NOMO-1 treated with dmso at 0.1 percent for 144 hours (cell line): ENCODE results near the gene MAP7D1.
"Not testable (repeated sequence)": the region's sequence is repeated elsewhere in the genome, so short reads cannot be mapped to it uniquely, and the experiment has no call there.

ENCODE experiments used
- DNase-seq: peaks from one replicate; lab custom pipeline; 2025; ENCODE audit not compliant: unreplicated experiment; lab: John Stamatoyannopoulos, UW

MAP7D1 gene

DNA sequence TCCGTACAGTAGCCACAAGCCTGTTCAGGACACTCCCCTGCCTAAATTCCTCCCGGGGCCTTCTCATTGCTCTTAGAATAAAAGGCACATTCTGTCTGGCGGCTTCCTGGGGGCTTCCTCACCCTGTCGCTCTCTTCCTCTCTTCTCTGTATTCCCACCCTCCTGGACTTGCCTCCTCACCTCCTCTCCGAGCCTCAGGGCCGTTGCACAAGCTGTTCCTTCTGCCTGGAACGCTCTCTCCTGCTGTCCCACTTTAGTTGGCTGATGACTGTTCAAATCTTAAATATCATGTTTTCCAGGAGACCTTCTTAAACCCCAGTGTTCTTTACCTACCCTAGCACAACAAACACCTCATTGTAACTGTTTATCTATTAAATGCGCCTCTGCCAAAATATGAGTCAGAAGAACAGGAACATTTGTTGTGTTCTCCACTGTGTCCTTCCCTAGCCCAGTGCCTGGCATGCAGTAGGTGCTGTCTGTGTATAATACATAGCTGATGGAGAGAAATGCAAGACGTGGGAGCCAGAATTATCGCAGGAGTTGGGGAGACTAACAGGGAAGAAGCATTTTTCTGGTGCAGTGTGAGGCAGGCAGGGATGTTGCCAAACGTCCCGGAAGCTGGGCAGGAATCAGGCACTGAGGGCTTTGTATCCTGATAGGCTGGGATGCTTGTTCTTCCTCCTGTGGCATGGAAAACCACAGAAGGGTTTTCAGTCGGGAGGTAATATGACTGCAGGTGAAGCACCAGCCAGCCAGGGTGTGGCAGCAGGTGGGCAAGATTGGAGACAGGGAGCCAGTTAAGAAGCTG, 44.2 kb downstream of the MAP7D1 start:
- no peak for DNase-seq

DNA sequence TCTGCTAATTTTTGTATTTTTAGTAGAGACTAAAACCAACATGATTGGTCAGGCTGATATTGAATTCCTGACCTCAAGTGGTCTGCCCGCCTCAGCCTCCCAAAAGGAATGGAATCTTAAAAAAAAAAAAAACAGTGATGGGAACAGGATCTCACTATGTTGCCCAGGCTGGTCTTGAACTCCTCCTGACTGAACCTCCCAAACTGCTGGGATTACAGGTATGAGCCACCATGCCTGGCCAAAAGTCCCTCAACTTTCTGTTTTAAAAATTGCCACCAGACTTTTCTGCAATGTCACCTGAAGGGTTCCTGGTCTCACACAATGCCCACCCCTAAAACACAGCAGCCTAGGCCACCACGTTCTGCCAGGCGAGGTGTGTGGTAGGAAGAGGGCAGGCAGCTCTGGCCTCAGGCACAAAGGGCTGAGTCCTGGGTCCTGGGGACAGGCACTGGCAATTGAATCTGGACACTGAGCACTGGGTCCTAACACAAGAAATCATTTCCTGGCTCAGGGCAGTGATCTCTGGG, 47.1 kb downstream of the MAP7D1 start:
- DNase-seq: no peak

DNA sequence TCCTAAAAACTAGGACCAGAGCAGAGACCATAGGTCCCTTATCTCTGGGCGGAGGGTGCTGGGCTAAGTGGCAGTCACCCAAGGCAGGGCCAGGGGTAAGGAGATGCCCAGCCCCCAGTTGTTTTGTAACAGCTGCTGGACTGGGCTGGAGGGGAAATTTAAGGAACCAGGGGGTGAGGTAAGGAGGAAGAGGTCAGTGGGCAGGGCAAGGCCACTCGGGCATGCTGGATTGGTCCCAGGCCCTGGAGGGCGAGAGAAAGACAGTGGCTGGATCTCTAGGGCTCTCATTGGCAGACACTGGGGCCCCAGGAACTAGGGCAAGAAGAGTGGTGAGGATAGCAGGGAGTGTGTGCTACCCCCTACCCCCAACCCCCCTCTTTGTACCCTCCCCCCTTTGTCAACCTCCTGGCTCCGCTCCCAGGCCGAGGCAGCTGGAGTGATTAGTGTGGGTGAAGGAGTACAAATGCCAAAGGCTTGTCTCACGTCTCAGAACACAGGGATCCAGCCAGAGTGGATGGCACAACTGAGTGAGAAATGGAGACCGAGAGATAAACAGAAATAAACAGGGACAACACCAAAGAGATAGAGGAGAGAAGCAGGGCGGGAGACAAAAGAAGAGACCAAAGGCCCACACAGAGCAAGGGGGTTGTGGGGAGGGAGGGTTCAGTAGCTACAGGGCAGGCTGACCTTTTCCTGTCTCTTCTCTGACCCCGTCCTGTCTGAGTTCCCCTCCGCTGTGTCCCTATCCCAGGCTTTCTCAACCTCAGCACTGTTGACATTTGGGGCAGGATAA, 47.8 kb downstream of the MAP7D1 start:
- DNase-seq: peak; percentile 5

DNA sequence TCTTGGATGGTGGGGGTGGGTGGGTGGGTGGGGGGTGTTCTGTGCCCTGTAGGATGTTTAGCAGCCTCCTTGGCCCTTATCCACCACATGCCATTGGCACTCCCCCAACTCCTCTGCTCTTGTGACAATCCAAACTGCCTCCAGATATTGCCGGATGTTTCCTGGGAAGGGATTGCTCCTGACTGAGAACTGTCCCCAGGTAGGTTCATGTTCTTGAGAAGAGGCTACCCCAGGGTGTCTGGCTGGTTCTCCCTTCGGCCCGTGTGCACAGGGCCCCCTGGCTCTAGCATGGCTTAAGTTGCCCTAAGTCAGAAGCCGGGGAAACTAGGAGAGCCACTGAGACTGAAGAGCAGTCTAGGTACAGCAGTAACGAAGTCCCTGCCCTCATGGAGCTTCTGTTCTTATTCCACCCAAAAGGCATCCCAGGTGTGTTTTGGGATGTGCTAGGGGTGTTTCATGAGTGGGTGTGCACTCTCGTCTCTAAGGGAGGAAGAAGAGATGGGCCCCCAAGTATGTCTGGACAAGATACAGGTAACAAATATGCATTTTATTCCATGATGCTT, 48.5 kb downstream of the MAP7D1 start:
- no peak for DNase-seq

DNA sequence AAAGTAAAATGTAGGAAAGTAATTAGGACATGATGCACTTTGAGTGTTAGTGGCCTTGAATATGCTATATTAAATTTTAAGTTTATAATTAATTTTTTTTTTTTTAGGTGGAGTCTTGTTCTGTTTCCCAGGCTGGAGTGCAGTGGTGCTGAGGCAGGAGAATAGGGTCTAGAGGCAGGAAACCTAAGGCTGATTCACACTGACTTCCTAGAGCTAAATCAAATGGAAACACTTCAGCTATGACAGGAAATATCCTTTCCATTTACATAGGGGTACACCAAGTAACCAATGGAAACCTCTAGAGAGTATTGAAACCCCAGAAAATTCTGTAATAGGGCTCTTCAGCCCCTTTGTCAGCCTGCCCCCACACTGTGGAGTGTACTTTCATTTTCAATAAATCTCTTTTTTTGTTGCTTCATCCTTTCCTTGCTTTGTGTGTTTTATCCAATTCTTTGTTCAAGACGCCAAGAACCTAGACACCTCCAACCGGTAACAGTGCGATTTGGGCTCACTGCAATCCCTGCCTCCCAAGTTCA, 50.4 kb downstream of the MAP7D1 start:
- no peak for DNase-seq

DNA sequence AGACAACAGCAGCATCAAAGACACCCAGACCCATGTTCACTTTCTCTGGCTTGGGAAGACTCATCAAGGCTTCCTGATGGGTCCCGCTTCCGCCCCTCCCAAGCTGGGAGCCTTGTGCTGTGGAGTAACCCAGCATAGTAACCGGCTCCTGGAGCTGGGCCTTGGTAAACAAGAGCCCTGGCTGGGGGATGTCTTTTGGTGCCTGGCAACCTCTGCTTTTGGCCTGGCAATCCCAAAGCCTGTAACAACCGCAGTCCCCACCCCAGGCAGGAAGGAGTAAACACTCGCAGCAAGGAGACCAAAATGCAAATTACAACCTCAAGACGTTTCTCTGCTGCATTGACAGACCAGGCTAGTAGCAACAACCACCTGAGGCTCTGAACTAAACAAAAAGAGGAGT, 51.4 kb downstream of the MAP7D1 start:
- DNase-seq: no peak

DNA sequence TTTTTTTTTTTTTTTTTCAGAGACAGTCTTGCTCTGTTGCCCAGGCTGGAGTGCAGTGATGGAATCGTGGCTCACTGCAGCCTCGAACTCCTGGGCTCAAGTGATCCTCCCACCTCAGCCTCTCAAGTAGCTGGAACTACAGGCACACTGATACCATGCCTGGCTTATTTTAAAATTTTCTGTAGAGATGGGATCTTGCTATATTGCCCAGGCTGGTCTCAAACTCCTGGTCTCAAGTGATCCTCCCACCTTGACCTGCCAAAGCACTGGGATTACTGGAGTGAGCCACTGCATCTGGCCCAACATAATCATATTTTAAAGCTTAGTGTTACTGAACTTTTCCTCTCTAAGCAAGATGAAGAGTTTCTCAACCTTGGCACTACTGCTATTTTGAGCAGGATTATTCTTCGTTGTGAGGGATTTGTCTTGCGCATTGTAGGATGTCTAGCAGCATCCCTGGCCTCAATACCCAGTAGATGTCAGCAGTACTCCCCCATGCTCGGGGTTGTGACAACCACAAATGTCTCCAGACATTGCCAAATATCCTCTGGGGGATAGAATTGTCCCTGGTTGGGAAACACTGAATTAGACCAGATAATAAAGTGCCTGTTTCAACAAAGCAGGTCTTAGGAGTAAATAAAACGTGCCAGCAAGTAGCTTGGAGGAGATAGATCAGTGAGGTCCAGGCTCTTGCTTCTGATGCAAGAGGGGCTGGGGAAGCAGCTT, 53.2 kb downstream of the MAP7D1 start:
- peak; percentile 72 for DNase-seq

DNA sequence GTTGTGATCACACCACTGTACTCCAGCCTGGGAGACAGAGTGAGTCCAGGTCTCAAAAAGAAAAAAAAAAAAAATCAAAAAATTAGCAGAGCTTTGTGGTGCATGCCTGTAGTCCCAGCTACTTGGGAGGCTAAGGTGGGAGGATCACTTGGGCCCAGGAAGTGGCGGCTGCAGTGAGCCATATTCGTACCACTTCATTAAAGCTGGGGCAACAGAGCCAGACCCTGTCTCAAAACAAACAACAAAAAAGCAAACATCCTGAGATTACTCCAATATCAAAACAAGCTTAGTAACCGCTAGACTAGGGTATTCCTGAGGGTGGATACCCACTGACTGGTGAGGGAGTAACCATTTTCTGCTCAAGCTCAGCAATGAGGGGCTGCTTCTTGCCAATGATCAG, 55.3 kb downstream of the MAP7D1 start:
- no peak for DNase-seq

DNA sequence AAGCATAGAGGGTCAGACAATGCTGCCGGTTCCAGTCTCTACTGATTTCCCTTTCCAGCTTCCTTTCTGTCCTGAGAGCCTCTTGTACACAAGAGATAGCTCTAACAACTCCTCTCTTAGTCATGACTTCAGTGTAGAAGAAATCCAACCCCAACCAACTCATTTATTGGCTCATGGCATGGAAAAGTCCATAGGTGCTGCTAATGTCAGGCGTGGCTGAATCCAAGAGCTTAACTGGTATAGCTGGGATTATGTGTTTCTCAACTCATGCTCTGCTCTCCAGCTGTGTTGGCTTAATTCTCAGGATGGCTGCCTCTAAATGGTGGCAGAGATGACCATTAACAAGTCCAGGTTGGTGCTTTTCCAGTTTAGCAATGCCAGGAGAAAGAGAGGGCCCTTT, 55.9 kb downstream of the MAP7D1 start:
- DNase-seq: no peak

DNA sequence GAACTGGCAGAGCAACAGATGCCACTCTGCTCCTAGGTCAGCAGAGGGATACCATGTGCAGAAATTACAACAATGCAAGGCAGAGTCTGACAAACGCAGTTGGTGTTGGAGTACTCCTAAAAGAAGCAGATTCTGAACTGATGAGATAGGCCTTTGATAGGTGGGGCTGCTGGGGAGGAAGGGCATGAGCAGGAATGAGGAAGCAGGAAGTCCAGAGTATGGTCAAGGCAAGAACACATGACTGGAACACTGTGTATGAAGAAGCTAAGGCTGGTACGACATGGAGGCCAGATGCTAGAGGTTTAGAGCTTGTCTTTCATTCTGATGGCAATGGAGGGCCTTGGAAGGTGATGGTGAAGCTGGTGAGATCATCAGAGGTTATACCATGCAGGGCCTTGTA, 56.8 kb downstream of the MAP7D1 start:
- DNase-seq: peak; percentile 30

DNA sequence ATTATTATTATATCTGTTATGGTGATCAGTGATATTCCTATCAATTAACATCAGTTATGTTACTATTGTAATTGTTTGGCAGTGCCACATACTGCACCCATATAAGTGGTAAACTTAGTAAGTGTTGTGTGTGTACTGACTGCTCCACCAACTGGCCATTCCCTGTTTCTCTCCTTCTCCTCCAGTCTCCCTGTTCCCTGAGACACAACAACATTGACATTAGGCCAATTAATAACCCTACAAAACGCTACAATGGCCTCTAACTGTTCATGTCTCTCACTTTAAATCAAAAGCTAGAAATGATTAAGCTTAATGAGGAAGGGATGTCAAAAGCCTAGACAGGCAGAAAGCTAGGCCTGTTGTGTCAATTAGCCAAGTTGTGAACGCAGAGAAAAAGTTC, 61.7 kb downstream of the MAP7D1 start:
- DNase-seq: no peak

DNA sequence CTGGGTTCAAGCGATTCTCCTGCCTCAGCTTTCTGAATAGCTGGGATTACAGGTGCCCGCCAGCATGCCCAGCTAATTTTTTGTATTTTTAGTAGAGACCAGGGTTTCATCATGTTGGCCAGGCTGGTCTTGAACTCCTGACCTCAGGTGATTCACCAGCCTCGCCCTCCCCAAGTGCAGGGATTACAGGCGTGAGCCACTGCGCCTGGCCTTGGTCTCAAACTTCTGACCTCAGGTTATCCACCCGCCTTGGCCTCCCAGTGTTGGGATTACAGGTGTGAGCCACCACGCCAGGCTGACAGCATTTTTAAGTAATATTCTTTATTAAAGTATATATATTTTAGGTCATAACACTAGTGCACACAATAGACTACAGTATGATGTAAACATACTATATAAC, 65.9 kb downstream of the MAP7D1 start:
- DNase-seq: not testable (repeated sequence)

DNA sequence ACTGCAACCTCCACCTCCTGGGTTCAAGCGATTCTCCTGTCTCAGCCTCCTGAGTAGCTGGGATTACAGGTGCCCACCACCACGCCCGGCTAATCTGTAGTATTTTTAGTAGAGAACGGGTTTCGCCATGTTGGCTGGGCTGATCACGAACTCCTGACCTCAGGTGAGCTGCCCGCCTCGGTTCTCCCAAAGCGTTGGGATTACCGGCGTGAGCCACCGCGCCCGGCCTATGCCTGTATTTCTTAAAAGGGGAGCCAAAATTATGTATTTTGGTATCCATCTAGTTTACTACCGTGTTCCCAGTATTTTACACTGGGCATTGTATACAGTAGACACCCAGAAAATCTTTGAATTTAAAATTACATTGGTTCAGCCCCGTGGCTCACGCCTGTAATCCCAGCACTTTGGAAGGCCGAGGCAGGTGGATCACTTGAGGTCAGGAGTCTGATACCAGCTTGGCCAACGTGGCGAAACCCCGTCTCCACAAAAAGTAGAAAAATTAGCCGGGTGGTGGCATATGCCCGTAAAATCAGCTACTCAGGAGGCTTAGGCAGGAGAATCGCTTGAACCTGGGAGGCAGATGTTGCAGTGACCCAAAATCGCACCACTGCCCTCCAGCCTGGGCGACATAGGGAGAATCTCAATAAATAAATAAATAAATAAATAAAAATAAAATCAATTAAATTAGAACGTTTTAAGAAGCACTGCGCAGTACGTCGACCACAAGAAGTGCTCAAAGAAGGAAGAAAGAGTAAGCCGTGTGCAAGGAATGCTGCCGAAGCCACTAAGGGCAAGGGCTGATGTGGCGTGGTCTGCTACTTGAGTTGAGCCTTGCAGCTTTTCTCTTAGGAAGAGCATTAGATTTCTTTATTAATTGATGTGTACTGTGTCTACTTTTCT, 66.8 kb downstream of the MAP7D1 start:
- no peak for DNase-seq

DNA sequence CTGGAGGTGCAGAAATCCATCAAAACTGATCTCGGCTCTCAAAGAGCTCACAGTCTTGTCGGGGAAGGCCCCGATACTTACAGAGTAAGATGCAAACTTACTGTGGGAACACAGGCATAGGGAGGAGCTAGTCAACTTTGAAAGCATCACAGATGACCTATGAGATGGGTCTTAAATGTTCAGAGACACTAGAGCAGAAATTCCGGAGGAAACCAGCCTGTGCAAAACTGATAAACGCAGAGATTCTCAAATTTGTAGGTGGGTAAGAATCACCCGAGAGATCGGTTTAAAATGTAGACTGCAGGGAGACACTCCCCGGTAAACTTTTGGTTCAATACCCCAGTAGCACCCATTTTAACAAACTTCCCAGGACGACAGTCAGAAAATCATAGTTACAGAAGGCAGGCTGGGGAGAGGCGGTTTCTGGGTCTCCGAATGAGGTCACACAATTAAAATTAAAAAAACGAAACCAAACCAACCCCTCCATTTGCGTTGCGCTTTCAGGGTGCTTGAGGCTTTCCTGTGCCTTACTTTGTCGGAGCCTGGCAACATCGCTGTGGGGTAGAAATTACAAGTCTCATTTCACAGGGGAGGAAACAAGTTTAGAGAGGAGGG, 67.5 kb downstream of the MAP7D1 start:
- DNase-seq: peak; percentile 13

DNA sequence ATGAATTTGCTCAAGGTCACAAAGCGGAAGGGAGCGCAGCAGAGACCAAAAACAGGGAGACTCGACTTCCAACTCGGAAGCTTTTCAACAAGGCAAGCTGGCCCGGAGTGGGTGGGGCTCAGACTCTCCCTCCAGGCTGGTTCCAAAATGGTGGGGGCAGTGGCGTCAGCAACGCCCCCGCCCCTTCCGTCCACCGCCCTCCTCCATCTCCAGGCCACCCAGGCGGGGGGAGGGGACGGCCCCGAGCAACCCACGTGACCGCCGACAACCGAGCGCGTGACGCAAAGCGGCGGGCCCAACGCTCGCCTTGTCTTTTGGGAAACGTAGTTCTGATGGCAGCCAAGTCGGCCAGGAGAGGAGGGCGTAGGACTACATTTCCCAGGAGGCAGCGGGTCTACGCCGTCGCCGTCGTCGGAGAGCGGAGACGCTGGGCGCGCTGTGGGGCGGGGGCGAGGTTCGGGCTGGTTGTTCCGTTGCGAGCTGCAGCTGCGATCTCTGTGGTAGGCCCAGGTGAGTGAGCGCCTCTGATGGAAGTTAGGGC, 68.1 kb downstream of the MAP7D1 start, which contains the start of gene THRAP3:
TSS of gene THRAP3 (plus strand) at position 448 of the 541 bp plus-strand sequence. CDS start 58,121 bp downstream, outside the sequence.
- peak; percentile 99 for DNase-seq

DNA sequence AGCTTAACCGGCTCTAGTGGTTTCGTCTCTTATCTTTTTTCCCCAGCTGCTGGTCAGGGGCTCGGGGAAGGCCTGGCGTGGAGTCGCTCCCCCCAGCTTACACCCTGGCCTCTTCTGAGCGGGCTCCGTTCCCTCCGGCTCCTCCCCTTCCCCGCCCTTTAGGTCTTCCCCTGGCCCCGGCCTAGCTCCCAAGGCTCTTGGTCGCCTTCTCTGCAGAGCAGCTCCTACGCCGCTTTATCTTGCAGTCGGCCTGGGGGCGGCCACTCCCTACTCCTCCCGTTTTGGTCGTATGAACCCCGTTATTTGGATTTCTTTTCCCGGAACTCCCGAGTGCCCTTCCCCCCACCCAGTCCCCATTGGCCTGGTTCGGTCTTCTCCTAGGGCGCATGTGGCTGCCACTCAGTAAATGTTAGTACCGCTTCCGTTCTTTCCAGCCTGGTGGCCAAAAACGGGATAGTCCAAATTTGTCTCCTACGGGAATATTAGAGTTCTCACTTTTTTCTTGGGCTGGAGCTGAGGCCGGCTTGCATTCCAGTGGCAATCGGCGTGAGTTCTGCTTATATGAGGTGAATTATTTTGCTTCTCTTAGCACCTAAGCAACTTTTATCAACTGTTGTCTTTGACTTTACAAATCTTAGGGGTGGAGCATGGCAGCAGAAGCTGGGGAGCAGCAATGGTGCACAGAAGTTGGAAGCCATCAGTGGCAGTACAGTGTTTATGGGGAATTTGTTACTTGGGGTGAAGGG, 68.8 kb downstream of the MAP7D1 start:
- peak; percentile 91 for DNase-seq

DNA sequence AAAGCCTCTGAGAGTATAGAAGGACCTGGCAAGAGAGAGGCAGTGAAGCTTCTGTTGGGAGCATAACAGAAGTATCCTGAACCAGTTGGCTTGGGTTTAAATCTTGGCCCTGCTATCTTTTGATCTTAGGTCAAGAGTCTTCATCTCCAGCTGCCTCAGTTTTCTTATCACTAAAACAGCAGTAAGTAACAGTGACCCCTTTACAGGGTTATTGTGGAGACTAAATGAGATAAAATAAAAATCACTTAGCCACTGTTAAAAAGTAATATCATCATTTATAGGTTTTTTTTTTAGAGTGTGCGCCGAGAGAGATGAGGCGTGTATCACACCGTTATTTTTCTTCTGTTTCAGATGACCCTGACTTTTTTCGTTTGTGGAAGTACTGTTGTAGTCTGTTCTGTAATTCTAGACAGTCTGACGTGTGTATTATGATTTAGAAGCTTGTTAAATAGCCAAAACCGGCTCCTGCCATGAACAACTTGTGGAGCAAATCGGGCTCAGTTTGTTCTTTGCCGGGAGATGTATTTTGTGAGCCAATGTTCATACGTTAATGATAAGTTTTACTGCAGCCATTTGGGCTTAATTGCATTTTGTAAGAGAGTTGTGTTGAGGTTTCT, 69.4 kb downstream of the MAP7D1 start:
- DNase-seq: no peak

DNA sequence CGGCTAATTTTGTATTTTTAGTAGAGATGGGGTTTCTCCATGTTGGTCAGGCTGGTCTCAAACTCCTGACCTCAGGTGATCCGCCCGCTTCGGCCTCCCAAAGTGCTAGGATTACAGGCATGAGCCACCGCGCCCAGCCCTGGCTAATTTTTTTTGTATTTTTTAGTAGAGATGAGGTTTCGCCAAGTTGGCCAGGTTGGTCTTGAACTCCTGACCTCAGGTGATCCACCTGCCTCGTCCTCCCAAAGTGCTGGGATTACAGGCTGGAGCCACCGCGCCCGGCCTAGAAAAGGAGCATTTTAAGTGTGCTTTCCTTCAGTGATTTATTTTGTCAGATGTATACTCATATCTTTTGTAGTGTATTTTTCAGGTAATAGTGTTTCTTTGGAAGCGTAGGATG, 74.3 kb downstream of the MAP7D1 start:
- not testable (repeated sequence) for DNase-seq
